Right lobe of liver (tissue), 6 donors: ENCODE measurements around the gene GPR39. TPM values are rescaled to one million over a fixed set of nuclear protein-coding genes. Genes with fewer than 3 reads are reported as not detected.
A peak's percentile ranks its signal among the peaks of the same experiment; 100 is the strongest.

Experiments
- ATAC-seq, 4 donors: fragments of 200-7000 bp; cut with Tn5 transposase; one replicate each; pipeline ENCODE4 v1.9.1; 2020; ENCODE audit warnings: mild to moderate bottlenecking in 4 of 4, moderate library complexity in 4 of 4
- DNase-seq, 3 donors: peaks; one replicate each; pipeline ENCODE4 v3.0.0-alpha.2; 2020
- H3K27ac ChIP-seq, 3 donors: fragments of 200-600 bp; one replicate each; pipeline ENCODE4 v1.8.0; 2022
- H3K27me3 ChIP-seq, 2 donors: fragments of 200-600 bp; one replicate each; pipeline ENCODE4 v1.8.0; 2022
- H3K36me3 ChIP-seq, 4 donors: fragments of 200-600 bp; sonication (generic) in 1 of 4; one replicate each; pipeline versions ENCODE4 v1.5.1 to v1.8.0; 2017 to 2022; ENCODE audit warnings: control low read depth in 1 of 4
- H3K4me1 ChIP-seq, 4 donors: fragments of 200-600 bp; sonication (generic) in 1 of 4; one replicate each; pipeline versions ENCODE4 v1.5.1 to v1.8.0; 2017 to 2022; ENCODE audit warnings: control low read depth in 1 of 4
- H3K4me3 ChIP-seq, 3 donors: fragments of 200-600 bp; one replicate each; pipeline ENCODE4 v1.8.0; 2022
- H3K9me3 ChIP-seq, 4 donors: fragments of 200-600 bp; sonication (generic) in 1 of 4; one replicate each; pipeline versions ENCODE4 v1.5.1 to v1.8.0; 2017 to 2022; ENCODE audit warnings: control low read depth in 1 of 4
- POLR2A ChIP-seq: fragments of 450-650 bp; IDR thresholded peaks from one replicate; pipeline ENCODE4 v1.6.1; 2017; ENCODE audit warnings: antibody characterized with exemption, mild to moderate bottlenecking
- WGBS: methylation state at CpG from one replicate; pipeline ENCODE4 v1.1.6; 2018; ENCODE audit warnings: low coverage, low lambda C conversion rate; ENCODE audit not compliant: insufficient coverage; ENCODE audit errors: missing lambda C conversion rate; 5-methylcytosine and 5-hydroxymethylcytosine counted together
- intact Hi-C, 2 donors: fragments of 100-400 bp; cut with DNase I; formaldehyde crosslinking; loops; one replicate each; pipeline versions ENCODE4 v1.11.2 to v1.14.1; 2022
- total RNA-seq, 6 experiments: library from RNA; depleted of rRNA in 2 of 6; stranded (reverse); fragments of >200 nt in 2 of 6; fragmentation: NEBNext Ultra II Directional in 3 of 6; extraction: Animal tissue kit (Norgen Biotek cat#: 25700) in 3 of 6; gene quantifications; one replicate each; pipeline versions ENCODE4 v1.1.0 to v1.2.4, GENCODE V29; 2016 to 2023
- TF ChIP-seq, protein P1 (sequence below), 4 donors: fragments of 200-600 bp in 3 of 4; fragments of 450-650 bp in 1 of 4; IDR thresholded peaks; one replicate each; pipeline versions ENCODE4 v1.5.1 to v1.8.0; 2016 to 2022; ENCODE audit warnings: antibody characterized with exemption in 4 of 4, mild to moderate bottlenecking in 2 of 4
- donor health status: DM: no; HTN: yes; CAD: no.
- donor health status: DM: no; HTN: no; CAD: no.
- donor health status: DM: no; HTN: no; CAD: no.
- donor health status: DM: no; HTN: yes; CAD: no.
- donor health status: DM: no; HTN: yes; CAD: no.

Gene GPR39
- total RNA-seq, 6 experiments from 2014 or later: 3.6 to 9.1 (median 6.0) TPM

DNA sequence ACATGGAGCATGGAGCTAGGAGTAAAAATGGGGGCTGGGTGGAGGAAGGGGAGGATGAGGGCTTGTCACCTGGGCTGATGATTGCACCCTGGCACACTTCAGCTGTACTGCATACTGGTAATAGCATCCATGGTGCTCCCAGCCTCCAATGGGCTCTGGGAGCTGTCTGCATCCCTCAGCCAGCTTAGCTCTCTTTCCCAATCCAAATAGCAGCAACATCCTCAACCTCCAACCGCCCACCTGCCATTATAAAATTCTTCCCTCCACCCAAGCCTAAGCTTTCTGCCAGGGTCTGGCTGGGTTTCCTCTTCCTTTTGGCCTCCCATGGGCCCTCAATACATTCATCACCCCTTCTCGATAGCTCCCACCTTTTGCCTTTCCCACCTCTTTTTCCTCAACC lies 143.3 kb downstream of the GPR39 start:
- TF ChIP-seq, protein P1, sequence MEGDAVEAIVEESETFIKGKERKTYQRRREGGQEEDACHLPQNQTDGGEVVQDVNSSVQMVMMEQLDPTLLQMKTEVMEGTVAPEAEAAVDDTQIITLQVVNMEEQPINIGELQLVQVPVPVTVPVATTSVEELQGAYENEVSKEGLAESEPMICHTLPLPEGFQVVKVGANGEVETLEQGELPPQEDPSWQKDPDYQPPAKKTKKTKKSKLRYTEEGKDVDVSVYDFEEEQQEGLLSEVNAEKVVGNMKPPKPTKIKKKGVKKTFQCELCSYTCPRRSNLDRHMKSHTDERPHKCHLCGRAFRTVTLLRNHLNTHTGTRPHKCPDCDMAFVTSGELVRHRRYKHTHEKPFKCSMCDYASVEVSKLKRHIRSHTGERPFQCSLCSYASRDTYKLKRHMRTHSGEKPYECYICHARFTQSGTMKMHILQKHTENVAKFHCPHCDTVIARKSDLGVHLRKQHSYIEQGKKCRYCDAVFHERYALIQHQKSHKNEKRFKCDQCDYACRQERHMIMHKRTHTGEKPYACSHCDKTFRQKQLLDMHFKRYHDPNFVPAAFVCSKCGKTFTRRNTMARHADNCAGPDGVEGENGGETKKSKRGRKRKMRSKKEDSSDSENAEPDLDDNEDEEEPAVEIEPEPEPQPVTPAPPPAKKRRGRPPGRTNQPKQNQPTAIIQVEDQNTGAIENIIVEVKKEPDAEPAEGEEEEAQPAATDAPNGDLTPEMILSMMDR (IDR thresholded peaks at IDR 0.05): no peak
- TF ChIP-seq POLR2A: no peak
- Histone ChIP-seq H3K27ac (no peak overlapping the region), H3K36me3 (no peaks in the 10 kb centered on the region), H3K4me1 (peaks cover 0 to 10% (median 3%) of the 10 kb centered on the region in 4 donors), H3K9me3 (no peaks in the 10 kb centered on the region), H3K27me3 (no peaks in the 10 kb centered on the region), H3K4me3 (no peak overlapping the region)
- WGBS: 100% methylated on average over 1 of the region's 2 CpGs
- ATAC-seq (no peak), DNase-seq (no peak)
- intact Hi-C loops: no loop called here

DNA sequence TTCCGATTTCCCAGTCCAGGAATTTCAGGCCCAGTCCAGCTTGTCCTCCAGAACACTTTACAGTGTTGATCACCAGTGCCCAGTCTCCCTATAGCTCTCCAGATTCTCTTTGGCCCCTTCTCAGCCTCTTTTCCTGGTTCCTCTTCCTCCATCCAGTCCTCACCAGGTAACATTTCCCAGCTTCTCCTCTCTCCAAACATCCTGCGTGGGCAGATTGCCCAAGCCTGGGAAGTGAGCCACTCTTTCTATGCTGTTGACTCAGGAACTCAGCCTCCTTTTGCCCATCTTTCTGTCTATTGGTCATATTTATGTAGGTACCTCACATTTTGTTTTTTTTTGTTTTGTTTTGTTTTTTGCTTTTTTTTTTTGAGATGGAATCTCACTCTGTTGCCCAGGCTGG lies 144.0 kb downstream of the GPR39 start:
- ATAC-seq (peak; percentile 80 to 83 (median 82)), DNase-seq (peak; percentile 74 to 81 (median 79))
- WGBS: 6% methylated on average over 1 of the region's 2 CpGs
- TF ChIP-seq, protein P1 (IDR thresholded peaks at IDR 0.05): no peak
- TF ChIP-seq POLR2A: no peak
- Histone ChIP-seq H3K27me3 (no peaks in the 10 kb centered on the region), H3K9me3 (no peaks in the 10 kb centered on the region), H3K4me3 (no peak overlapping the region), H3K27ac (peak overlapping the region in 1 of 3 donors; percentile 49), H3K36me3 (no peaks in the 10 kb centered on the region), H3K4me1 (peaks cover 0 to 10% (median 3%) of the 10 kb centered on the region in 4 donors)
- intact Hi-C loops: no loop called here

DNA sequence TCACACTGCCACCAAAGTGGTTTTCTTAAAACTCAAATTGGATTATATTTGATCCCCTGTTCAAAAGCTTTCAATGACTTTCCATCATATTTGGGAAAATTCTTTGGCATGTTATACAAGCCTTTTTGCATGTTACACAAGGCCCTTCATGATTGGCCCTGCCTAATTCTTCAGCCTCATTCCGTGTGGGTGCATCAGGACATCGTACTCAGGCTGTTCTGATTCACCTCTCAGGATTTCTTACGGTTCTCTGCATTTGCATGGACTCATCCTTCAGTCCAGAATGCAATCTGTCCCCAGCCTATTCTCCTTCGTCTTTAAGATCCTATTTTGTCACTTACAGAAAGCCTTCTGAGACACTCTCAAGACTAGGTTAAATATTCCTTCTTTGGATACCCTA lies 145.6 kb downstream of the GPR39 start:
- Histone ChIP-seq H3K27ac (peak overlapping the region in 1 of 3 donors; percentile 71), H3K4me1 (peaks cover 0 to 10% (median 3%) of the 10 kb centered on the region in 4 donors), H3K36me3 (no peaks in the 10 kb centered on the region), H3K9me3 (no peaks in the 10 kb centered on the region), H3K27me3 (no peaks in the 10 kb centered on the region), H3K4me3 (no peak overlapping the region)
- ATAC-seq (no peak), DNase-seq (no peak)
- 80% methylated on average over 4 of the region's 4 CpGs for WGBS
- no peak for TF ChIP-seq POLR2A
- intact Hi-C loops: no loop called here

DNA sequence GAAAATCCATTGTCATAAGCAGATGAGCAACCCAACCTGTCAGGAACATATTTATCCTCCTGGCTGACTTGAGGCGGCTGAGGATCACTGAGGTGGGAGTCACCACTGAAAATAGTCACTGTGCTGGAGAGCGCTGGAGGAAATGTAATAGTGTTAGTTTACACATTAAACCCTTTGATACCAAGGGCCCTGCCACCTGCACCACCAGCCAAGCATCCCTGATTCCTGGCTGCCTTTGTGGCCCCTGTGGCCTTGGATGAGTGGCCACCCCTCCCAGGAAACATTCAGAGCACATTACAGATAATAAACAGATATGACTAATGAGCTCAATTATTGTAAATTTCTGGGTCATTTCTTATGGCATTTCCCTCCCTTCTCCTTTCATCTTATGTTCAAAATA lies 147.5 kb downstream of the GPR39 start:
- Histone ChIP-seq H3K36me3 (no peaks in the 10 kb centered on the region), H3K4me3 (no peak overlapping the region), H3K9me3 (no peaks in the 10 kb centered on the region), H3K4me1 (peaks cover 0 to 10% (median 3%) of the 10 kb centered on the region in 4 donors), H3K27me3 (no peaks in the 10 kb centered on the region), H3K27ac (no peak overlapping the region)
- WGBS: no CpG with 5 or more reads among the region's 2 CpGs
- intact Hi-C loops: no loop called here
- ATAC-seq (no peak), DNase-seq (no peak)
- TF ChIP-seq, protein P1 (IDR thresholded peaks at IDR 0.05): no peak
- TF ChIP-seq POLR2A: no peak

DNA sequence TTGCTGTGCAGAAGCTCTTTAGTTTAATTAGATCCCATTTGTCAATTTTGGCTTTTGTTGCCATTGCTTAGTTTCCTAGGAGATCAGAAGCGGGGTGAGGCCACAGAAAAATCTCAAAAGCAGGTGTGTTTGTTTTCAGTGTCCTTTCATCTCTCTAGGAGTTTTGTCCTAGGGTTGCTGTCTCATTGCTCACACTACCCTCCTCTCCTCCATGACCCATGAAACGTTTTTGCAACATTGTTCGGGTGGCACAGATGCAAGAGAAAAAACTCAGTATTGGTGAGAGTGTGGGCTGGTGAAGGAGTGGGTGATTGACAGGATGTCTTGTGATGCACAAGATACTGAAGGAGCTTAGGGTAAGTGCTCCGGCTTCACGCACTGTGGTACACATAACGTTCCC lies 149.8 kb downstream of the GPR39 start:
- Histone ChIP-seq H3K36me3 (no peaks in the 10 kb centered on the region), H3K4me3 (no peak overlapping the region), H3K9me3 (no peaks in the 10 kb centered on the region), H3K27ac (no peak overlapping the region), H3K4me1 (no peaks in the 10 kb centered on the region), H3K27me3 (no peaks in the 10 kb centered on the region)
- intact Hi-C loops: no loop called here
- ATAC-seq: no peak
- DNase-seq: no peak
- TF ChIP-seq POLR2A: no peak
- TF ChIP-seq, protein P1 (IDR thresholded peaks at IDR 0.05): no peak
- 58% methylated on average over 3 of the region's 6 CpGs for WGBS
